ENCODE data around the gene SLC39A9.

GRCh38 chr14:69355154-69355597, 43.3 kb upstream of the SLC39A9 start:
- no peak for TF ChIP-seq CTCF (IDR thresholded peaks at IDR 0.05)
- no peak for TF ChIP-seq POLR2A (IDR thresholded peaks at IDR 0.05)
